GM21367 (cell line): ENCODE results near the gene VARS1.

ENCODE experiments used
- ATAC-seq: cut with Tn5 transposase; IDR thresholded peaks from one replicate; pipeline ENCODE4 v1.9.1; 2021; ENCODE audit not compliant: unreplicated experiment

The VARS1 gene

DNA sequence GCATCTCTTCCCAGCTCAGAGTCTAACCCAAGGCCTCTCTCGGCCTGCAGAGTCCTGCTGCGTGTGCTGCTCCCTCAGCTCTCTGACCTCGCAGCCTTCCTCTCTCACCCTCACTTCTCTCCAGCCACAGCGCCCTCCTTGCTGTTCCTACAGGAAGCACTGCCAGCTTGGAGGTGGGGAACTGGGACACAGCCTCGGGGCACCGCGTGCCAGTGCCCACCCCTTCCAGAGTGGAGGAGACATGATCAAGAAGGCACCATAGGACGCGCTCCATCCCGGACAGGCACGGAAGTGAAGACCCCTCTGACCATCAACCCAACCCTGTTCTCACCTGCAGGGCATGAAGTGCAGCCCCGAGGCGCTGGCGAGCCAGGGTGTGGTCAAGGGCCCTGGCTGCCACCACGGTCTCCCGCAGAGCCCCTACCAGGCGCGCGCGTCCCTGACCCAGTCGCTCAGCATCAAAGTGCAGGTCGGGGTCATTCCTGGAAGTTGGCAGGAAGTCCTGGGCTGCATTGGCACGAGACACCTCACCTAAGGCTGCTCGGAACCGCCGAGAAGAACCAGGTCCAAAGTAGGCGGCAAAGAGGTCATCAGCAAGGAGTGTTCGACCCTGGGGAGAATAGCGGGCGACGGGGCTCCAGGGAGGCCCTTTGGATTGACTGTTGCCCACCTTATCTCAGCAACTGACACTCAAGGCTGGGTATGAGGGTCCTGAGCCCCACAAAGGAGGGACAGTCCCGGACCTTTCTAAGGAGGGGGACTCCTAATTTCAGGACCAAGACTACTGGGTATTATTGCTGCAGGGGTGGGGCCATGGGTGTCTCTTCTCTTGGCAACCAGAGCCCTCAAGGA, 19.7 kb downstream of the VARS1 start:
- ATAC-seq = no peak

DNA sequence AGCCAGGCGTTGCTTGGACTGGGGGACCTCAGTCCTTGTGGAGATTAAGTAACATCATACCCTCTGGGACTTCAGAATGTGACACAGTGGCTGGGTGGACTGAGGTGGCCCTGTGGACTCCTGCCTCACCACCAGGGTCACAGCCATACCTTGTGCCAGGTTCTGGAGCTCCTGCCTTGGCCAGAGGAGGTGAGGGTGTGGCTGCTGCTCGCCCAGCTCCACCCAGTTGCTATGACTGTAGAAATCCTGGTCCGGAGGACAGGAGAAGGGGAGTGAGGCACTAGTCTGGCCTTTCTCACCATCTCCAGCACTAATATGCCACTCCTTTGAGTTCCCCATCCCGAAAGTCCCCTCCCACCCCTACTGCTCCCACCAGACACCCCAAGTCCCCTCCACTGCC, 20.4 kb downstream of the VARS1 start:
- ATAC-seq = no peak

DNA sequence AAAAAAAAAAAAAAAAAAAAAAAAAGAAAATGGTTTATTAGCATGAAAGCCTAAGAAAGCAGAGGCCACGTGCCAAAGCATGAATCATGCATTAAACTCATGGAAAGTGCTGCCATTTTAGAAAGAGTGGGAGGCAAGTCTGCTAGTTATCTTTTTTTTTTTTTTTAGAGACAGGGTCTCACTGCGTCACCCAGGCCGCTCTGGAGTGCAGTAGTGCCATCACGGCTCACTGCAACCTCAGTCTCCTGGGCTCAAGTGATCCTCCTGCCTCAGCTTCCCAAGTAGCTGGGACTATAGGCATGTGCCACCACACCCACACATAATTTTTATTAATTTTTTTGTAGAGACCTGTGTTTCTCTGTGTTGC, 23.6 kb downstream of the VARS1 start:
- ATAC-seq = no peak

DNA sequence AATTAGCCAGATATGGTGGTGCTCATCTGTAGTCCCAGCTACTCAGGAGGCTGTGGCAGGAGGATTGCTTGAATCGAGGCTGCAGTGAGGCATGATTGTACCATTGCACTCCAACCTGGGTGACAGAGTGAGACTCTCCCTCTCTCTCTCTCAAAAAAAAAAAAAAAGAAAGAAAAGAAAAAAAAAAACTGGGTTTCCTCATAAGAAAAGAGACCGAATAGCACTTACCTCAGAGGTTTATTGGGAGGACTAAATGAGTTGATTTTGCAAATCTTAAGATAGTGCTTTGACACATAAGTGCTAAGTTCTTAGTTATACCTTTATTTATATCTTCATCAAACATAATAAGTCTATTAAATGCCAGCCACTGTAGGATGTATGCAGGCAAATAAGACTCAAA, 24.7 kb downstream of the VARS1 start:
- no peak for ATAC-seq

DNA sequence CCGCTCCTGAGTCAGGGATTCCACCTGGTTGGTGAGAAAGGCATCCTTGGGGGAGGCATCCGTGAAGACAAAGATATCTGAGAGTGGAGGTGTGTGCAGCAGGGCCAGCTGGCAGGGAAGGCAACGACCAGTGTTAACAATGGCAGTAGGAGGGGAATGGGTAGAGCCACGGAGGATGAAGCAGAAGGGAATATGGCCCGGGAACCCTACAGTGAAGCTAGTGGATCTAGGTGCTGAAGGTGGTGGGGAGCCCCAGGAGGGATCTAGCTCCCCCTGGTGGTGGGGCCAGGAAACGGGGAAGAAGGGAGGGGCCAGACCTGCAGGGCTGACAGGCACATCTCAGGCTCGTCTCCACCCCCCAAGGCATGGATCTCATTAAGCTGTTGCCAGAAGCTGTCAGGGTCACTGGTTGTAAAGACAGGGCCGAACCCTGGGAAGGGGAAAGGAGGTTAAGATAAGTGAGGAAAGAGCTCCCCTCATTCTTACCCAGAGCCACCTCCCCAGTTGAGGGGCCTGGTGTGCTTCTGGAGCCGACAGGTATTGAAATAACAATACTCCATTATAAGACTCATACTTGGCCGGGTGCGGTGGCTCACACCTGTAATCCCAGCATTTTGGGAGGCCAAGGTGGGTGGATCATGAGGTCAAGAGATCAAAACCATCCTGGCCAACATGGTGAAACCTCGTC, 25.7 kb downstream of the VARS1 start:
- no peak for ATAC-seq

DNA sequence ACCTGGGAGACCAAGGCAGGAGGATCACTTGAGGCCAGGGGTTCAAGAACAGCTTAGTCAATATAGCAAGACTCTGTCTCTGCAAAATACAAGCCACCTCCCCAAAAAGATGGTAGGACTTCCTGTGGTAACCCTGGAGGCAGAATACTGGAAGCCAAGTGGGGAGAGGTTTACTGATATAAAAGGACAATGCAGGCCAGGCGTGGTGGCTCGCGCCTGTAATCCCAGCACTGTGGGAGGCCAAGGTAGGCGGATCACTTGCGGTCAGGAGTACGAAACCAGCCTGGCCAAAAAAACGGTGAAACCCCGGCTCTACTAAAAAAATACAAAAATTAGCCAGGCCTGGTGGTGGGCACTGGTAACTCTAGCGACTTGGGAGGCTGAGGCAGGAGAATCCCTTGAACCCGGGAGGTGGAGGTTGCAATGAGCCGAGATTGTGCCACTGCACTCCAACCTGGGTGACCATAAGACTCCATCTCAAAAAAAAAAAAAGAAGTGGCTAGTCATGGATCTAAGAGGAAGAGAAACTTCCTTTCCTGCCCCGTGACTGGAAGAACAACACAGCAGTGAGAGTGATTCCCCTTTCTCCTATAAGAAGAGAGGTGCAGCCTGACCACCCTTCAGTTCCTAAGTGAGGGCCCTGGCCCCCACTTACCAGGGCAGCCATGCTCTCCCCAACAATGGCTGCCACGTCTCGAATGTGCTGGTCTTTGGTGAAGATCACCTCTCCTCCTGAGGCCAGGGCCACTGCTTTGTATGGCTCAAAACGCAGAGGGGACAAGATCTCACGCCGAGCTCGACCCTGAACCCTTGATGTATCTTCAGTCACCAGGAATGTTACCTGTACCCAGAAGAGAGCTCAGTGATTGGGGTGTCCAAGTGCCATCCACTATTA, 26.9 kb downstream of the VARS1 start:
- ATAC-seq = no peak

DNA sequence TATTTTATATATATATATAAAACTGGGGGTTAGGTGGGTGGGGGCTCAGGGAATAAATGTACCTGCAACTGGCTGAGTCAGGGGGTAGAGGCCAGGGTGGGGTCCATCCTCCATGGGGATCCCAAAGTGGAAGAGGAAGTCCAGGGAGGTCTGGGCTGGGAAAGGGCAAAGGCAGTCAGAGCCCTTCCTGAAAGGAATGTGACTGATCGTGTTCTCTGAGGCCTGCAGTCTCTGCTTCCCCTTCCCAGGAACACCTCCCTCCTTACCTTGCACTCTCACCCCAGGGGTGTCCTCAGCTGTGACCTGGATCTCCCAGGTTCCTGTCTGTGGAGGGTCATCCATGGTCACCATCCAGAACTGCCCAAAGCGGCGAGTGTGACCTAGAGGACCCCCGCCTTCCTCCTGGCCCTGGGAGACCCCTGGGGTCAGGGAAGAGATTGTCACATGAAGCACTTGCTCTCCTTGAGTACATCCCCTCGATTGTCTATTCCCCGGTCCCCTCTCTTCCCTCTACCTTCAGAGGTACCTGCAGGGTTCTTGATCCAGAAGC, 28.4 kb downstream of the VARS1 start:
- ATAC-seq = no peak

DNA sequence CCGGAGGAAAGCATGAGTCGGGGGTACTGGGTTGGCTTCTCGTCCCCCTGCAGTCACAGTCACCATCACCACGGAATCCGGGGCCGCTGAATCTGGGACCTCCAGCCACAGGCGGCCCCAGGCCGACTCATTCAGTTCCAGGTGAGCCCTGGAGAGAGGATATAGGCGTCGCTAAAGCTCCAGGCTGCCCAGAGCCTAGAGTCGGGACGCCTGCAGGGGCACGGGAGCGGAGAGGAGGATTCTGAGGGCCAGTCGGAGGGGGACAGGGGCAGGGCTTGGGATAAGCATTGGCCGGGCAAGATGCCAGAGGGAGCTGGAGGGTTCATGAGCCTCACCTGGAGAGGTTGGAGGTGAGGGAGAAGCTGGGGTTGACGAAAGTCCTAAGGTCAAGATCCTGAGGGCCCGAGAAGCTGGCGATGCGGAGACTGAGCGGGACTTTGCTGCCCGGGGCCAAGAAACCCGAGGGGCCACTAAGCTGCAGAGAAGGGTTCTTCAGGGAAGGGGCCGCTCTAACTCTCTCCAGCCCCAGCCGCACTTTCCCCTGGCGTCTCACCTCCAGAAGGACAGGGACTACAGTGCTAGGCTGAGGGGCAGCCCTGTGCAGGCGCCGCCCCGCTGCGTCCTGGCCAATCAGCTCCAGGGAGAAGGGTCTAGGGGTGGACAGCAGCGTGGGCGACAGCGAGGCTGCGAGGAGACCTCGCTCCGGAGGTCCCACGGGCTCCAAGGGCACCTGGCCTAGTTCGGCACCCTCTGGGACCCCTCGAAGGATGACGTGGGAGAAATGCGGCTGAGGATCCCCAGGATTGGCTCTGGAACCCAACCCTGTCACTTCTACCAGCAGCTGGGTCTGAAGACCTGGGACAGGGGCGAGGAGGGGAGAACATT, 29.4 kb downstream of the VARS1 start:
- no peak for ATAC-seq

DNA sequence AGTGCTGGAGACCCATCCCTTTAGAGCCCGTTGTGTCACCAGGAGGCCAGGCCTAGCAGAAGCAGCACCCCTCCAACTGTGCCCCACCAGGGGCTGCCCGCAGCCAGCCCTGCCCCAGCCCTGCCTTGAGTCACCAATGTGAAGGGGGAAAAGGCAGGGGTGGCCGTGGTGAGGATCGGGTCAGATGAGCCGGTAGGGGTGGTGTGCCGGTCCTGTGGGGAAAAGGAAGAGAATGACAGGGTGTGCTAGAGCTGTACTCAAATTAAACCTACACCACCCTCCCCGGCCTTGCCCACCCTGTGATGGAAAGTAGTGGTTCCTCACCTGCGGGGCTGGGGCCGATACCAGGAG, 30.0 kb downstream of the VARS1 start:
- ATAC-seq = no peak

DNA sequence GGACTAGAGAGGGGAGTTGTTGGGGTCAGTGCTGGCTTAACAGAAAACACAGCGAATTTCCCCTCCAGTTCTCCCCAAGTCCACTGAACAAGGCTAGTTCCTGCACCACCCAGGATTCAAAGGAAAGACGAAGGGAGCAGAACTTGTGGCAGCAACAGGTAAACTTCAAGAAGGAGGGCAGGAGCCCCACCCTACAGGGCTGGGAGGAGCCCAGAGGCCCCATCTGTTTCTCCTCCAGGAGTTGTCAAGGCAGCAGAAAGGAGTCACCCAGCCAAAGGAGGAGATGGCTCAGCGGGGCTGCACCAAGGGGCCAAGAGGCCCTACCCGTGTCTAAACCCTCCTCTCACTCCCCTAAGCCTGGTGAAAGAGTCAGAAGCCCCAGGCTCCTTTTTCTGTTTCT, 31.4 kb downstream of the VARS1 start:
- ATAC-seq = no peak

DNA sequence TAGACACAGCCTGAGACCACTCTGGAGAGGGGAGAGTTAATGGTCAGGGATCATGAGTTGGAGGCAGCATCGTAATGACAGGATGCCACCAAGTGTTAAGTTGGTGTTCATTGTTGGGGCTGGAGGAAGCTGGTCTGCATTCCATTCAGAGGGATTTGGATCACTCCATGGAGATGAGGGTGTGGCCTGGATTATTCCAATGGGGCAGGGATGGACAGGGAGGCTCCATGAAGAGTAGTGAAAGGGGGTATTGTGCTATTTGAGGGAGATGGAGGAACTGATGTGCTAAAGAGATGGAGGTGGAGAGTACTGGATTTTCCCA, 32.0 kb downstream of the VARS1 start:
- no peak for ATAC-seq

DNA sequence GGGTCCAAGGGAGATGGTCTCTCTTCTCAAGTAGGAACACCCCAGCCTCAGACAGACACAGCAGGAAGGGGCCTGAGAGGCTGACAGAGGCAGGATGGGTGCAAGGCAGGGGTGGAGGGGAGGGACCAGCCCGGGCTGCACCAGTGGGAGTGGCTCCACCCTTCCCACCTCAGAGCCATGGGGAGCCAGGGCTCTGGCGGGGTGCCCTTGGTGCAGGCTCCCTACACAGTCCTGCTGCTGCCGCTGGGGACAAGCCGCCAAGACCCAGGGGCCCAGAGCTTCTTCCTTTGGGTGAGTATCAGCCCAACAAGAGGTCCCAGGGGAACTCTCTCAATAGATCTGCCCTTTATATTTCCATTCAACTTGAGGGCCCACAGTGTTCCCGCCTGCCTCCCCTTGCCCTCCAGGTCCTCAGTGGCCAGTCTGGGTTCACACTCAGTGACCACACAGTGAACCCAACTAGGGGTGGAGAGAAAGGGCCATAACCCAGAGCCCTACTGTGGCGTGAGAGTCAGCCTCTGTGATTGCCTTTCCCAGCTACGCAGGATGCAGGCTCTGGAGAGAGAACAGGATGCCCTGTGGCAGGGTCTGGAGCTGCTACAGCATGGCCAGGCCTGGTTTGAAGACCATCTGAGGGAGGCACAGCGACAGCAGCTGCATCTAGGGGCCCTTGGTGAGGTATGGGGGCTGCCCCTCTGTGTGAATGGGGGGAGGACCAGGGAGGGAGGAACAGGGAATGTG, 32.5 kb downstream of the VARS1 start:
- ATAC-seq = no peak

DNA sequence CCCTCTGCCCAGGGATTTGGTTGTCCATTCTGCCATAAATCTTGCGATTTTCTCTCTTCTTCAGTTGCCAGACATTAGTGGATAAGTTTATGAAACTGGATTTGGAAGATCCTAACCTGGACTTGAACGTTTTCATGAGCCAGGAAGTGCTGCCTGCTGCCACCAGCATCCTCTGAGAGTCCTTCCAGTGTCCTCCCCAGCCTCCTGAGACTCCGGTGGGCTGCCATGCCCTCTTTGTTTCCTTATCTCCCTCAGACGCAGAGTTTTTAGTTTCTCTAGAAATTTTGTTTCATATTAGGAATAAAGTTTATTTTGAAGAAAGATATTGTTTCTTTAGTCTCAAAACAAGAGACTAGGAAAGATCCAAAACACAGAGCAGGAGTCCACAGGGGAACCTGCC, 33.2 kb downstream of the VARS1 start, which contains the start of gene SAPCD1:
SAPCD1 (plus strand) TSS at position 301 of the 400 bp plus-strand sequence. CDS start 399 bp downstream, outside the sequence.
- no peak for ATAC-seq

DNA sequence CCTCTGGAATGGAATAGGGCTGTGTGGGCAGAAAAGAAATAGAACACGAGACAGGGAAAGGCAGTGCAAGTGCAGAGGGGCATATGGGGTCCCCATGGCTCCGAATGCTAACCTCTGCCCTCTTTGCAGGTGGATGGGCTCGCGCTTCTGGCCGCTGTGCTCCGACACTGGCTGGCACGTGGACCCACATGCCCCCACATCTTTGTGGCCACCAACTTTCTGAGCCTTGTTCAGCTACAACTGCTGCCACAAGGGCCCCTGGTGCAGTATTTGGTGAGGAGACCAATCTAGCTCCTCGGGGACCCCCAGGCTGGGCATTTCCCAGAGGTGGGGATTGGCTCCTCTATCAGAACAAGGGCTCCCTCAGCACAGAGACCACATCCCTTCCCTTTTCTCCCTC, 34.2 kb downstream of the VARS1 start:
- no peak for ATAC-seq

DNA sequence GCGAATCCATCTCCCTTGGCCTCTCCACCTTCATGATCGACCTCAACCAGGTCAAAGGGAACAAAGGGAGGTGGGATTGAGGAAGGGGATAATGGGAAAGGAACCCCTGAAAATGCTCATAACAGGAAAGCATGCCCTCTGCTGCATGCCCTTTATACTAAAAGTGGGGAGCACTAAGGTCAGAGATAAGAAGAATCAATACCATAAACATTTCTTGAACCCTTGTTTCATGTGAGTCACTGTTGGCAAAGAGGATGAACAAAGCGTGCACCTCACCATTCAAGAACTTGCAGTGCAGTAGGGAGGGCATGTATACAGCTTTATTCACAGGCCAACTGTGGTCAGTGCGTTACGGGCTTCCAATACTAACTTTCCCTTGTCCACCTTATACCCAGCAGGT, 34.8 kb downstream of the VARS1 start:
- no peak for ATAC-seq

DNA sequence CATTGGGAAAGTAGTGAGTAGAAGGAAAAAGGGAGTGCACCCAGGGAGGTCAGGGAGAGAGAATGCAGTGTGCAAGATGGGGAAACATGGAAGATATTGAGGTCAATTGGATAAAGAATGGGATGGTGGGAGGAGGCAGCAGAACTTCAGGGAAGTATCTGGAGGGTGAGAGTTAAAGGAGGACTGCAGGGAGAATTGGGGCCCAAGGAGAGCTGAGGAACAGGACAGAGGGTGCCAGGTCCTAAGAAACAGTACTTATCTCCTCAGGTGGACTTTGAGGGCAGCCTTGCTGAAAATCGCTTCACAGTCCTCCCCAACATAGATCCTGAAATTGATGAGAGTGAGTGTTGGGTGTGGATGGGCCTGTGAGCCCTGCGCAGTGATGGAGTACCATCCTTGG, 37.3 kb downstream of the VARS1 start:
- ATAC-seq = no peak

DNA sequence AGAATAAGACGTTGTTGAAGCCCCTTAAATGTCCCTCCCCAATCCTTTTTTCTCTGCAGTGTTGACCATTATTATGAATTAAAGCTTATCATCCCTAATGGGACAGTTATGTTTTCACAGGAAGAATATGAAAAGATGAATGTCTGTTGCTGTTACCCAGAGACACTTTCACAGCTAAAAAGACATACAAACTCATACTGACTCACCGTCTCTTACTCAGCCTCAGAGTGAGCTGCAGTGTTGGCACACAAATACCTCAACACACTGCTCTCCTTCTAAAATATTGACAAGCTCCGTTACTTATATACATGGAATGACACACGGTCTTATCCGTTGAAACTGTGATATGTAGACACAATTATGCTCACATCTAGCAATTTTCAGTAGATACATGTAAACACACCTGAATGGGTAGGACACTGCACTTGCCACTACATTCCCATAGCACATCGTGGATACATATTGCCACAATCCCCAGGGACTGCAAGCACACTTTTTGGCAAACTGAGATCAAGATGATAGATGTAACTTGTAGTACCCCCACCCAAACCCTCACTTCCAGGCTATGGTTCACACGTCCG, 42.7 kb downstream of the VARS1 start:
- ATAC-seq = no peak

DNA sequence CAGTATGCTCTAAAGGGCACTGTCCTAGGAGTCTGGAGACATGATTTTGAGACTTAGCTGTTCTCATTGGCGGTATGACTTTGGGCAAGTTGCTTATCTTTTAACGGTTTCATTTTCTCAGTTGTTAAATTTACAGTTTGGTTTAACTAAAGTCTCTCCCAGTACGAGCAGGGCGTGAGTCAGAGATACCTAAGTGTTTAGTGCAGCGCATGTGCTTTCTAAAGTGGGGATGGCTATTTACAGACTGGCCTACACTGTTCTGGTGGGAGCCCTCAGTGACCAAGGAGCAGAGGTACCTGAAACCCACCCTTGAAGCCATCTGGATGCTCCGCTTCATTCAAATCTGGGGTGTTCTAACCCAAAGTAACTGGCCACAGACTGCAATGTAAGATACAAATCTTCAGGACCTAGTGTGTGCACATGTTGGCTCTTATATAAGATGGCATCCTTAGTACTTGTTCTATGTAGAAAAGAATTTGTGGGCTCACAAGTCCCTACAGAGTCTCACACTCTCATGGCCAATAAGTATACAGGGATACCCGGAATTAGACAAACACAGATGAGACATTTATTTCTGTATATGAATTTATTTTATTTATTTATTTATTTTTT, 45.0 kb downstream of the VARS1 start:
- ATAC-seq = no peak
